IPS DF 6.9 (cell line): ENCODE measurements around the gene ZNF423.
"Not testable (repeated sequence)": the region's sequence is repeated elsewhere in the genome, so short reads cannot be mapped to it uniquely, and the experiment has no call there.

Source experiments
- DNase-seq: peaks from one replicate; pipeline ENCODE4 v3.0.0-alpha.2; 2013; ENCODE audit warnings: low read depth, low spot score
- H3K27ac ChIP-seq: one replicate; pipeline ENCODE4 v1.5.1; 2013; ENCODE audit warnings: low read length, control low read depth
- H3K27me3 ChIP-seq: 2 replicates; pipeline ENCODE4 v1.6.1; 2013; ENCODE audit warnings: mild to moderate bottlenecking, low read length; ENCODE audit not compliant: control insufficient read depth, insufficient read depth
- H3K36me3 ChIP-seq: 2 replicates; pipeline ENCODE4 v1.6.1; 2013; ENCODE audit warnings: low read length; ENCODE audit not compliant: control insufficient read depth, insufficient read depth
- H3K4me1 ChIP-seq: 2 replicates; pipeline ENCODE4 v1.6.1; 2013; ENCODE audit warnings: low read length; ENCODE audit not compliant: control insufficient read depth, insufficient read depth
- H3K4me3 ChIP-seq: 2 replicates; pipeline ENCODE4 v1.5.1; 2013; ENCODE audit warnings: mild to moderate bottlenecking, low read length
- H3K9me3 ChIP-seq: 2 replicates; pipeline ENCODE4 v1.6.1; 2013; ENCODE audit warnings: low read length, inconsistent platforms; ENCODE audit not compliant: control insufficient read depth, insufficient read depth
- WGBS: extraction: QIAGEN DNeasy Blood & Tissue Kit; methylation state at CpG from one replicate; pipeline ENCODE4 v1.1.7; 2013; ENCODE audit warnings: mixed read lengths, missing lambda C conversion rate; ENCODE audit not compliant: insufficient read length, insufficient coverage; 5-methylcytosine and 5-hydroxymethylcytosine counted together

ZNF423 gene

GRCh38 chr16:49886554-49887094 lies 30.7 kb upstream of the ZNF423 start:
- Histone ChIP-seq H3K4me3 (no peak overlapping the region), H3K27me3 (no peaks in the 10 kb centered on the region), H3K9me3 (no peaks in the 10 kb centered on the region), H3K4me1 (peaks cover 4% of the 10 kb centered on the region; the same call in 1 of the 2 replicates), H3K27ac (no peak overlapping the region), H3K36me3 (no peaks in the 10 kb centered on the region)
- no CpG with 5 or more reads among the region's 9 CpGs for WGBS
- no peak for DNase-seq

GRCh38 chr16:49884033-49885015 lies 28.4 kb upstream of the ZNF423 start:
- Histone ChIP-seq H3K36me3 (no peaks in the 10 kb centered on the region), H3K27me3 (no peaks in the 10 kb centered on the region), H3K4me1 (peaks cover 4% of the 10 kb centered on the region; the same call in 1 of the 2 replicates), H3K4me3 (no peak overlapping the region), H3K9me3 (no peaks in the 10 kb centered on the region), H3K27ac (no peak overlapping the region)
- no peak for DNase-seq
- WGBS = no CpG with 5 or more reads among the region's 14 CpGs

- Histone ChIP-seq H3K27ac (no peak overlapping the region), H3K4me3 (no peak overlapping the region), H3K4me1 (peaks cover 4% of the 10 kb centered on the region; the same call in 1 of the 2 replicates), H3K36me3 (no peaks in the 10 kb centered on the region), H3K27me3 (no peaks in the 10 kb centered on the region), H3K9me3 (no peaks in the 10 kb centered on the region)
- WGBS = no CpG with 5 or more reads among the region's 16 CpGs
- DNase-seq = no peak
Measured at GRCh38 chr16:49883076-49884014, 27.4 kb upstream of the ZNF423 start.

GRCh38 chr16:49881890-49882289 lies 26.0 kb upstream of the ZNF423 start:
- no peak overlapping the region for H3K4me3 ChIP-seq
- WGBS = no CpG with 5 or more reads among the region's 7 CpGs
- H3K4me1 ChIP-seq = peaks cover 4% of the 10 kb centered on the region; the same call in 1 of the 2 replicates
- no peaks in the 10 kb centered on the region for H3K27me3 ChIP-seq
- H3K27ac ChIP-seq = no peak overlapping the region
- H3K36me3 ChIP-seq = no peaks in the 10 kb centered on the region
- DNase-seq = no peak
- no peaks in the 10 kb centered on the region for H3K9me3 ChIP-seq

- not testable (repeated sequence) for H3K4me3 ChIP-seq, DNase-seq, H3K9me3 ChIP-seq, H3K36me3 ChIP-seq, H3K27me3 ChIP-seq, H3K27ac ChIP-seq, H3K4me1 ChIP-seq
- no CpG with 5 or more reads among the region's 3 CpGs for WGBS
Measured at GRCh38 chr16:49878540-49878939, 22.6 kb upstream of the ZNF423 start.

GRCh38 chr16:49876716-49877129 lies 20.8 kb upstream of the ZNF423 start:
- WGBS = no CpG with 5 or more reads among the region's 22 CpGs

GRCh38 chr16:49875806-49876715 lies 20.1 kb upstream of the ZNF423 start:
- Histone ChIP-seq H3K27me3 (no peaks in the 10 kb centered on the region), H3K36me3 (no peaks in the 10 kb centered on the region), H3K4me3 (peak overlapping the region; percentile 34; the same call in 1 of the 2 replicates), H3K9me3 (no peaks in the 10 kb centered on the region), H3K27ac (no peak overlapping the region), H3K4me1 (no peaks in the 10 kb centered on the region)
- no CpG with 5 or more reads among the region's 45 CpGs for WGBS
- DNase-seq = no peak

More at GRCh38 chr16:49876716-49877129, 20.8 kb upstream of the ZNF423 start:
- H3K36me3 ChIP-seq = no peaks in the 10 kb centered on the region
- no peaks in the 10 kb centered on the region for H3K27me3 ChIP-seq
- H3K27ac ChIP-seq = no peak overlapping the region
- peak overlapping the region; percentile 34; the same call in 1 of the 2 replicates for H3K4me3 ChIP-seq
- no peaks in the 10 kb centered on the region for H3K9me3 ChIP-seq
- DNase-seq = no peak
- H3K4me1 ChIP-seq = no peaks in the 10 kb centered on the region; the same call in 1 of the 2 replicates

GRCh38 chr16:49874613-49875237 lies 18.8 kb upstream of the ZNF423 start:
- no peak for DNase-seq
- Histone ChIP-seq H3K27me3 (no peaks in the 10 kb centered on the region), H3K36me3 (no peaks in the 10 kb centered on the region), H3K9me3 (no peaks in the 10 kb centered on the region), H3K27ac (no peak overlapping the region), H3K4me1 (no peaks in the 10 kb centered on the region), H3K4me3 (no peak overlapping the region)
- WGBS = no CpG with 5 or more reads among the region's 1 CpG

- H3K27me3 ChIP-seq, DNase-seq, H3K4me3 ChIP-seq, H3K9me3 ChIP-seq, H3K36me3 ChIP-seq, H3K27ac ChIP-seq, H3K4me1 ChIP-seq: not testable (repeated sequence)
- WGBS = no CpG with 5 or more reads among the region's 5 CpGs
Measured at GRCh38 chr16:49871824-49872223, 15.9 kb upstream of the ZNF423 start.
